ENCODE results near the gene SUN1.

SUN1 gene

GRCh38 chr7:889391-889790 lies 57.1 kb downstream of the SUN1 start:
- DNase-seq = no peak
- peaks cover 76% of the 10 kb centered on the region for H3K36me3 Mint-ChIP-seq (ENCODE audit: low read depth)
- H3K4me3 Mint-ChIP-seq = no peak overlapping the region
- H3K27ac Mint-ChIP-seq = no peak overlapping the region
- no peaks in the 10 kb centered on the region for H3K27me3 Mint-ChIP-seq
- H3K9me3 Mint-ChIP-seq = no peaks in the 10 kb centered on the region
- peaks cover 4% of the 10 kb centered on the region for H3K4me1 Mint-ChIP-seq (ENCODE audit: low read depth)

GRCh38 chr7:890868-891267 lies 58.6 kb downstream of the SUN1 start:
- Mint-ChIP-seq H3K27ac (peak overlapping the region; percentile 44), H3K27me3 (no peaks in the 10 kb centered on the region), H3K4me3 (no peak overlapping the region), H3K36me3 (ENCODE audit: low read depth) (peaks cover 89% of the 10 kb centered on the region), H3K4me1 (ENCODE audit: low read depth) (no peaks in the 10 kb centered on the region), H3K9me3 (no peaks in the 10 kb centered on the region)
- DNase-seq = no peak

GRCh38 chr7:891291-891690 lies 59.0 kb downstream of the SUN1 start:
- no peaks in the 10 kb centered on the region for H3K4me1 Mint-ChIP-seq (ENCODE audit: low read depth)
- no peak overlapping the region for H3K27ac Mint-ChIP-seq
- no peaks in the 10 kb centered on the region for H3K27me3 Mint-ChIP-seq
- no peak for DNase-seq
- H3K36me3 Mint-ChIP-seq (ENCODE audit: low read depth) = peaks cover 89% of the 10 kb centered on the region
- no peaks in the 10 kb centered on the region for H3K9me3 Mint-ChIP-seq
- H3K4me3 Mint-ChIP-seq = no peak overlapping the region

GRCh38 chr7:891805-892204 lies 59.5 kb downstream of the SUN1 start:
- Mint-ChIP-seq H3K4me1 (ENCODE audit: low read depth) (no peaks in the 10 kb centered on the region), H3K4me3 (no peak overlapping the region), H3K27ac (no peak overlapping the region), H3K36me3 (ENCODE audit: low read depth) (peaks cover 88% of the 10 kb centered on the region), H3K27me3 (no peaks in the 10 kb centered on the region), H3K9me3 (no peaks in the 10 kb centered on the region)
- no peak for DNase-seq

- Mint-ChIP-seq H3K4me3 (no peak overlapping the region), H3K9me3 (no peaks in the 10 kb centered on the region), H3K27ac (no peak overlapping the region), H3K27me3 (no peaks in the 10 kb centered on the region), H3K36me3 (ENCODE audit: low read depth) (peaks cover 83% of the 10 kb centered on the region), H3K4me1 (ENCODE audit: low read depth) (no peaks in the 10 kb centered on the region)
- DNase-seq = no peak
These were observed 60.6 kb downstream of the SUN1 start for GRCh38 chr7:892648-893593.

GRCh38 chr7:893686-894085 lies 61.4 kb downstream of the SUN1 start:
- no peaks in the 10 kb centered on the region for H3K27me3 Mint-ChIP-seq
- H3K4me3 Mint-ChIP-seq = no peak overlapping the region
- no peak overlapping the region for H3K27ac Mint-ChIP-seq
- no peaks in the 10 kb centered on the region for H3K4me1 Mint-ChIP-seq (ENCODE audit: low read depth)
- no peak for DNase-seq
- no peaks in the 10 kb centered on the region for H3K9me3 Mint-ChIP-seq
- peaks cover 75% of the 10 kb centered on the region for H3K36me3 Mint-ChIP-seq (ENCODE audit: low read depth)

GRCh38 chr7:894164-894867 lies 62.0 kb downstream of the SUN1 start:
- Mint-ChIP-seq H3K9me3 (no peaks in the 10 kb centered on the region), H3K36me3 (ENCODE audit: low read depth) (peaks cover 75% of the 10 kb centered on the region), H3K4me3 (no peak overlapping the region), H3K27me3 (no peaks in the 10 kb centered on the region), H3K4me1 (ENCODE audit: low read depth) (no peaks in the 10 kb centered on the region), H3K27ac (no peak overlapping the region)
- DNase-seq = no peak

GRCh38 chr7:894927-895450 lies 62.7 kb downstream of the SUN1 start:
- Mint-ChIP-seq H3K27me3 (no peaks in the 10 kb centered on the region), H3K4me1 (ENCODE audit: low read depth) (no peaks in the 10 kb centered on the region), H3K36me3 (ENCODE audit: low read depth) (peaks cover 79% of the 10 kb centered on the region), H3K4me3 (no peak overlapping the region), H3K27ac (no peak overlapping the region), H3K9me3 (no peaks in the 10 kb centered on the region)
- DNase-seq = no peak

- H3K36me3 Mint-ChIP-seq (ENCODE audit: low read depth) = peaks cover 79% of the 10 kb centered on the region
- peak overlapping the region; percentile 37 for H3K27ac Mint-ChIP-seq
- no peaks in the 10 kb centered on the region for H3K27me3 Mint-ChIP-seq
- no peaks in the 10 kb centered on the region for H3K9me3 Mint-ChIP-seq
- H3K4me3 Mint-ChIP-seq = no peak overlapping the region
- H3K4me1 Mint-ChIP-seq (ENCODE audit: low read depth) = no peaks in the 10 kb centered on the region
- DNase-seq = no peak
These were observed 63.3 kb downstream of the SUN1 start for GRCh38 chr7:895451-896052.

GRCh38 chr7:896346-897075 lies 64.2 kb downstream of the SUN1 start:
- Mint-ChIP-seq H3K36me3 (ENCODE audit: low read depth) (peaks cover 71% of the 10 kb centered on the region), H3K27ac (no peak overlapping the region), H3K4me1 (ENCODE audit: low read depth) (peaks cover 1% of the 10 kb centered on the region), H3K9me3 (no peaks in the 10 kb centered on the region), H3K4me3 (no peak overlapping the region), H3K27me3 (no peaks in the 10 kb centered on the region)
- DNase-seq = no peak

- Mint-ChIP-seq H3K27ac (no peak overlapping the region), H3K4me1 (ENCODE audit: low read depth) (peaks cover 1% of the 10 kb centered on the region), H3K27me3 (no peaks in the 10 kb centered on the region), H3K4me3 (no peak overlapping the region), H3K36me3 (ENCODE audit: low read depth) (peaks cover 65% of the 10 kb centered on the region), H3K9me3 (no peaks in the 10 kb centered on the region)
- no peak for DNase-seq
These were observed 64.8 kb downstream of the SUN1 start for GRCh38 chr7:897086-897485.

GRCh38 chr7:897771-898376 lies 65.6 kb downstream of the SUN1 start:
- Mint-ChIP-seq H3K4me1 (ENCODE audit: low read depth) (peaks cover 1% of the 10 kb centered on the region), H3K27ac (no peak overlapping the region), H3K4me3 (no peak overlapping the region), H3K36me3 (ENCODE audit: low read depth) (peaks cover 63% of the 10 kb centered on the region), H3K9me3 (no peaks in the 10 kb centered on the region), H3K27me3 (no peaks in the 10 kb centered on the region)
- DNase-seq = no peak

GRCh38 chr7:898460-898854 lies 66.2 kb downstream of the SUN1 start:
- Mint-ChIP-seq H3K27me3 (no peaks in the 10 kb centered on the region), H3K36me3 (ENCODE audit: low read depth) (peaks cover 61% of the 10 kb centered on the region), H3K27ac (no peak overlapping the region), H3K4me1 (ENCODE audit: low read depth) (peaks cover 1% of the 10 kb centered on the region), H3K4me3 (no peak overlapping the region), H3K9me3 (no peaks in the 10 kb centered on the region)
- DNase-seq = no peak
